Measurements from ENCODE around the gene NELL2. TPM values are rescaled to one million over a fixed set of nuclear protein-coding genes. Genes with fewer than 3 reads are reported as not detected.

NELL2 gene
- total RNA-seq, 2 donors from 2014 or later = 0.31 to 0.52 TPM

DNA sequence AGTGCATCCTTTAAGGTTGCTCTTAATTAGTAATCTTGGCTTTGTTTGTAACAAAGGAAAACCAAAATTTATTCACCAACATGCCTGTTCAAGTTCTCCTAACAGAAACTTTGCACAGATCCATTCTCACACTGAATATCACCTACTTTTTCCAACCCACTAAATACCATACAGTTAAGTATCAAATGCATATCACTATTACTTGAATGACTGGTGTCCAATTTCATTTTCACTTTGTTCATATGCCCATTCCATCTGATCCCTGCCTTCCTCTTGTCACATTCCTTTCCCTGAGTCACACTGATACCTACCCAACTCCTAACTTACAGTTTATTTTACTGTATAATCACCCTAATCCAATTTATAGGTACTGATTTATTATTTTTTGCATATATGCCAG, 286.4 kb downstream of the NELL2 start:
- no peaks in the 10 kb centered on the region for H3K9me3 ChIP-seq
- no peaks in the 10 kb centered on the region for H3K27me3 ChIP-seq
- H3K4me1 ChIP-seq = no peaks in the 10 kb centered on the region
- H3K36me3 ChIP-seq = no peaks in the 10 kb centered on the region
- H3K27ac ChIP-seq = no peak overlapping the region
- DNase-seq (ENCODE audit: low spot score) = no peak
- no peak overlapping the region for H3K4me3 ChIP-seq
- no peak for TF ChIP-seq CTCF (IDR thresholded peaks at IDR 0.05)

GRCh38 chr12:44588651-44589050, 287.5 kb downstream of the NELL2 start:
- H3K9me3 ChIP-seq = no peaks in the 10 kb centered on the region
- no peaks in the 10 kb centered on the region for H3K27me3 ChIP-seq
- no peak for TF ChIP-seq CTCF (IDR thresholded peaks at IDR 0.05)
- no peak overlapping the region for H3K27ac ChIP-seq
- DNase-seq (ENCODE audit: low spot score) = no peak
- H3K4me3 ChIP-seq = no peak overlapping the region
- H3K4me1 ChIP-seq = no peaks in the 10 kb centered on the region
- no peaks in the 10 kb centered on the region for H3K36me3 ChIP-seq

- no peak for DNase-seq (ENCODE audit: low spot score)
- Histone ChIP-seq H3K27ac (no peak overlapping the region), H3K36me3 (no peaks in the 10 kb centered on the region), H3K4me1 (no peaks in the 10 kb centered on the region), H3K9me3 (no peaks in the 10 kb centered on the region), H3K27me3 (no peaks in the 10 kb centered on the region), H3K4me3 (no peak overlapping the region)
- no peak for TF ChIP-seq CTCF (IDR thresholded peaks at IDR 0.05)
Observed at GRCh38 chr12:44584625-44585024, 291.5 kb downstream of the NELL2 start.

DNA sequence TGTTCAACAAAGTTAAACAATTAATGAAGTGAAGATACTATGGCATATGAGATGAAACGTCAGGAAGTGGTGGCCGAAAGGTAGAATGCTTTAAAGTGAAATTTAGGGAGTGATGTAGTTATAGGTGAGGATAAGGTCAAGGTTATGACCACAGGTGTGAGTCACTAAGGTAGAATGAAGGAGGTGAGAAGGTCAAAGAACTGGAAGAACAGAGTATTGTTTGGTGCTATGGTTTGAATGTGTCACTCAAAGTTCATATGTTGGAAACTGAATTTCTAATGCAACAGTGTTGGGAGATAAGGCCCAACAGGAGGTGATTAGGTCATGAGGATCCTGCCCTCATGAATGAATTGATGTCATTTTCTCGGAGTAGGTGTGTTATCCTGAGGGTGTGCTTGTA, 293.6 kb downstream of the NELL2 start:
- Histone ChIP-seq H3K27me3 (no peaks in the 10 kb centered on the region), H3K9me3 (no peaks in the 10 kb centered on the region), H3K4me3 (no peak overlapping the region), H3K4me1 (no peaks in the 10 kb centered on the region), H3K36me3 (no peaks in the 10 kb centered on the region), H3K27ac (no peak overlapping the region)
- DNase-seq (ENCODE audit: low spot score) = no peak
- TF ChIP-seq CTCF (IDR thresholded peaks at IDR 0.05) = no peak

- no peak for TF ChIP-seq CTCF (IDR thresholded peaks at IDR 0.05)
- Histone ChIP-seq H3K4me3 (no peak overlapping the region), H3K27ac (no peak overlapping the region), H3K9me3 (no peaks in the 10 kb centered on the region), H3K36me3 (no peaks in the 10 kb centered on the region), H3K27me3 (no peaks in the 10 kb centered on the region), H3K4me1 (no peaks in the 10 kb centered on the region)
- no peak for DNase-seq (ENCODE audit: low spot score)
Observed at GRCh38 chr12:44581642-44582242, 294.4 kb downstream of the NELL2 start.

DNA sequence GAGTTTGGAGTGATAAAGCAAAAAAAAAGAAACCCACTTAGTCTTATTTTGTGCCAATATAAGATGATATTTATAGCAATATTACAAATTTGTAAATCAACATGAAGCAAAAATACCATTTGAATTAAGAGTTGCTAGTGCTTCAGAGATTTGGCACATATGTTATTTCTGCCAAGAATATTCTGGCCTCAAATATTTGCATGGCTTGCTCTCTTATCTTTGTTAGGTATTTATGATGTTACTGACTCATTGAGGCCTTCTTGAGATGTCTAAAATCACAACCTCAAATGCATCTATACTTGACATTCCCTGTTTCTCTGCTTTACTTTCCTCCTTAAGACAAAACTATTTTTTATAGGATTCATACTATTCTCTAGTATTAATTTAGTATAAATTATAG, 301.5 kb downstream of the NELL2 start:
- TF ChIP-seq CTCF (IDR thresholded peaks at IDR 0.05) = no peak
- no peak for DNase-seq (ENCODE audit: low spot score)
- no peak overlapping the region for H3K27ac ChIP-seq
- no peaks in the 10 kb centered on the region for H3K9me3 ChIP-seq
- no peaks in the 10 kb centered on the region for H3K4me1 ChIP-seq
- H3K27me3 ChIP-seq = no peaks in the 10 kb centered on the region
- H3K36me3 ChIP-seq = no peaks in the 10 kb centered on the region
- H3K4me3 ChIP-seq = no peak overlapping the region

All from right atrium auricular region (tissue), 2 donors.